SH-SY5Y (cell line): ENCODE results near the gene TMEM191C.

Experiments used
- GATA2 ChIP-seq: IDR thresholded peaks from 2 replicates; pipeline ENCODE4 v1.6.1; 2011; ENCODE audit warnings: mild to moderate bottlenecking, low read depth, low read length
- GATA3 ChIP-seq: IDR thresholded peaks from 2 replicates; pipeline ENCODE4 v1.6.1; 2011; ENCODE audit warnings: low read depth, mild to moderate bottlenecking, low read length, moderate library complexity

DNA sequence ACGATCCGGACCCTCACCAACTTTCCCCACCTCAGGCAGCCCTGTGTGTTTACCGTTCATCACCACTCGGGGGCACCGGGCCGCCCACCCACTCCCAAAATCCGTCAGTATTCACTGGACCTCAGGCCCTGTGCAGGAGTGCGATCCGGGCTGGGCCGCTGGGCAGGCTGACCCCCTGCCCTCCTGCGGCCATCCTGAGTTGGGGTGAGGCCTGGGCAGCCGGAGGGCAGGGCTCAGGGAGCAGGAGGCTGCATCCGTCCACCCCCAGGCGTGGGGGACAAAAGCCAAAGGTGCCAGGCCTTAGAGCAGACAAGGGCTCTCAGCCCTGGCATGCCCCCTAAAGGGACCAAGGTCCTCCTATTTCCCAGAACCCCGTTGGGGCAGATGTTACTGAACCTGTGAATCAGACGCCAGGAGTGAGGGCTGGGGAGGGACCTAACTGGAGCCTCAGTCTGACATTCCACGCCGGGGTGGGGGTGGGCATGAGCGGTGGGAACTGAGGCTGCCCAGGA lies 16.8 kb upstream of the TMEM191C start:
- TF ChIP-seq GATA3 (no peak), GATA2 (no peak)
